D341Med (cell line): ENCODE results near the gene NOX3.

ENCODE experiments used
- DNase-seq: peaks from one replicate; pipeline ENCODE4 v3.0.0; 2012; ENCODE audit warnings: low spot score

The NOX3 gene

DNA sequence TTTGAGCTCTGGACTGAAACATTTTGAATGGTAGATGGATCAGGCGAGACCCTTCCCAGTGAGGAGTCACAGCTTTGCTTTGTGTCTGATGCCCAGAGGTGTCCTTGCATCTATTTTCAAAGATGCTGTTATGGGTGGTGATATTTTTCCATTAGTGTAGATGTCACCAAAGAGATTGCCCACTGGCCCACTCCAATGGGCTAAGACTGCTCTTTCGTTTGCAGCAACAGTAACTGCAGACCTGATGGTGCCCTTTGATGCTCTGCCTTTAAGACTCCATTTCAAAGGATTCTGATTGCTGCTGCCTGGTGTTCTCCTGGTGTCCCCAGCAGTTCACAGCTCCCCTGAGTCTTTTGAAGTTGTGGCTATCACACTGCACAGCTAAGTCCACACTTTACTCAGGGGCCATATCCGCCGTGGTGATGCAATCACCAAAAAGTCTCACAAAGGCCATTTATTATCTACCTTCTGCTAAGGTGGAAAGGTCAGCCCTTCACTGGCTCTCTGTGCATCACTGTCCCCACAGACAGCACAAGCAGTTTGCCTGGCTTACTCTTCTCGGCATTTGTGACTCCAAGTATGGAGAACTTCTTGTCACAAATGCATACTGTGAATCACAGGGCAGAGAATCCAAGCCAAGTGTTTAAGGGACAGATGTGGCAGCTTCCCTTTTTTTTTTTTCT lies 56.4 kb downstream of the NOX3 start:
- no peak for DNase-seq

DNA sequence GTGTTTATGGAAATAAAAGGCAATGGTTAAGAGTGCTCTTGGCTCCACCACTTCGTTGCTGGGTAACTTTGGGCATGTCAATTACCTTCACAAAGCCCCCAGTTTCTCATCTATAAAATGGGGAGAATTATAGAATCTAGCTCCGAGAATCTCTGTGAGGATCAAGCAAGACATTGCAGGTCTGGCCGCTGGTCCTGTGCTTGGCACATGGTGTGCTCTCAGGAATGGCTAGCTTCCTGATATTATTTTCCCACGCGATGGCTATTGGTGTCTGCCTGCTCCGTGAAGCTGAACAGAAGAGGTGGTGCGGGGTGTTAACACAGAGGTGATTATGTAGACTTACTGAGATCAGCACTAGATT lies 57.0 kb downstream of the NOX3 start:
- DNase-seq, result no peak

DNA sequence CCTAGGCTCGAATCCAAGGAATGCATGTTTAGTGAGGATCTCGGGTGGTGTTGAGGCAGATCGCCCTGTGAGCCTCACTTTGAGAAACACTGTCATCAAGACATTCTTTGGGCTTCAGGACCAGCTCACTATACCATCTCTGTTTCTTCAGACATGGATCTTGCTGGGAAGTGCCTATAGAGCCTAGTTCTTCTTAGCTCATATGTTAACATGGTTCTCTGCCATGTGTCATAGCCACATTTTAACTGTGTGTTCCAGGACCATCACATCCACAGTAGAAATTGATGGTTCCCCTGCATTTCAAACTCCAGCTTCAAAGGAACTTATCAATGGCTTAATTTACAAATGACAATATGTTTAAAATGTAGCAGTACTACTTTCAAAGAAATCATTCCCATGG lies 57.4 kb downstream of the NOX3 start:
- DNase-seq, result no peak

DNA sequence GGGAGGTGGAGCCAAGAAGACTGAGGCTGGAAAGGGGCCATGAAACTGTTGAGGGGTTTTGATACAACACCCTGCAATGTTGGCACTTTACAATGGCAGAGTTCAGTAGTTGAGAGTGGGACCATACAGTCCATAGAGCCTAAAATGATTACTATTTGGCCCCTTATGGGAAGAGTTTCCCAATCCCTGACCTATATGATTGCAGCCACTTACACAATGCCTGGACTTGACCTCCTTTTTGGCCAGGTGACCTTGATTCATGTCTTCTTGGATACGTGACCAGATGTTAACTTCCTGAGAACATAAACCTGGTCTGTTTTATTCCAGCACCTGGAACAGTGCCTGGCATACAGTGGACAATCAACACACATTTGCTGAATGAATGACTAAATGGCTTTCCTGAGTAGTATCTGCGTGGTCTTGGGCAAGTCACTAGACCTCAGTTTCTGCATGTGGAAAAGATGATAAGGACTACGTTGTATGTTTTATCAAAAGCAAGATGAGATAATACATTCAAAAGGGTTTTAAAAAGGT lies 58.4 kb downstream of the NOX3 start:
- DNase-seq, result no peak

DNA sequence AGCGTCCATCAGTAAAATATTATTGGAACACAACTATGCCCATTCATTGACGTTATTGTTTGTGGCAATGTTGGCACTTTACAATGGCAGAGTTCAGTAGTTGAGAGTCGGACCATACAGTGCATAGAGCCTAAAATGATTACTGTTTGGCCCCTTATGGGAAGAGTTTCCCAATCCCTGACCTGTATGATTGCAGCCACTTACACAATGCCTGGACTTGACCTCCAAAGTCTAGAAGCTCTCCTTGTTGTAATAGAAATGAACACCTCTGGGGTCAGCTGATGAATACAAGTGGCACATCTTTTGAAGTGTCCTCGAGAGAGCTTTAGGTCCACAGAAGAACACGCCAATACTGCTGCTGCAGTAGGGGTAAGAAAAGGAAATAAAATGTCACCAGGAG lies 59.0 kb downstream of the NOX3 start:
- no peak for DNase-seq

DNA sequence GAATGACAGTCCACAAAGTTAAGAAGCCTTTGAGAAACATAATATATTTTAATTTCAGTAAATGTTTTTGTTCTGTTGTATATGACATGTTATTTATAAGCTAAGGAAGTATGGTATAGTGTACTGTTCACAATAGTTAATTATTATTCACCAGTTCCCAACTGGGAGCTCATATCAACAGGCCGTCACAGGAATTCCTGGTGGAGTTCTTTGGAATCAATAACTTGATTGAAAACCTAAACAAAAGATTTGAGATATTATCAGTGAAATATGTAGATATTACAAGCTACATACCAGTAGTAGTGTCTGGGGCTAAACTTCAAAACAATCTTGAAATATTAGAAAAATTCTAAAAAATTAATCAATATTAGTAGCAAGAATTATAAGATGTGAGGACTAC lies 60.3 kb downstream of the NOX3 start:
- DNase-seq, result no peak

DNA sequence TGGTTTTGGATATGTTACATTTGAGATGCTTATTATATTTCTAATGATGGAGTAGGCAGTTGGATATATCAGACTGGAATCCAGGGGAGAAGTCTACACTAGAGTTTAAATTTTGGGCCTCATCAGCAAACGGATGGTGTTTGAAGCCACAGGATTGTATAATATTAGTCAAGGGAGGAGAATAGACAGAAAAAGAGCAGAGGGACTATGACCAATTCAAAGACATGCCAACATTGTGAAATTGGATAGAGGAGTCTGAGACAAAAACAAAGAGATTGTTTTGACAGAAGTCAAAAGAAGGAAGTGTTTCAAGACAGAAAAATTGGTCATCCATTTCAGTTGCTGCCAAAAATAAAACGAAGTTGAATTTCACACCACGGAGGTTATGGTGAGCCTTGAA lies 66.5 kb downstream of the NOX3 start:
- no peak for DNase-seq

DNA sequence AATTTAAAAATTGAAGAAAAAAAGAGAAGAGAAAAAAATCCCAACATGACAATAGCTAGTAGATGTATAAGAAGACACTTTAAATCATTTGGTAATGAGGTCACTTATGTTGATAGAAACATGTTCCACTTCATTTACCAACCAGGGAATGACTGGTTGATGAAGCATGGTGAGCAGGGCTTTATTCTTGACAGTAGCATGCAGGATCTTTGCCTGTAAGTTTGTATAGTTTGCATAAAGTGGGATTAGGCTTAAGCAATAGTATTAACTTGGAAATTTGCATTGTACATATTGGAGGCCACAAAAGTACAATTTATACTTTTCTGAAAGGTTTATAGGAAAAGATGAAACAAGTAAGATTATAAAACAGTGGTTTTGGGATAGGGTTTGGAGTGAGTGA lies 67.0 kb downstream of the NOX3 start:
- no peak for DNase-seq

DNA sequence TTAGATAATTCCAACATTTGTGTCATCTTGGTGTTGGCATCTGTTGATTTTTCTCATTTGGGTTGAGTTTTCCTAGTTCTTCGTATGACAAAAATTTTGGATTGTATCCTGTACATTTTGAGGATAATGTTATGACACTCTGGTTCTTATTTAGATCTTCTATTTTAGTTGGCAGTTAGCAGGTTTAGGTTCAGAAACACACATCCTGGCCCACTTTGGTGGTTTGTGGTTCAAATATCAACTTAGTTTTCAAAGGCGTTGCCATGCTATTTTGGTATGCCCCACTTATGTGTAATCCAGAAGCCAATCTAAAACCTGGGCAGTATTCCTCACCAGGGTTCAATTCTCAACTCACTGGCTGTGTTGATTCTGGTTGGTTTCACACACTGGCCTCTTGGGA lies 68.2 kb downstream of the NOX3 start:
- DNase-seq, result no peak

DNA sequence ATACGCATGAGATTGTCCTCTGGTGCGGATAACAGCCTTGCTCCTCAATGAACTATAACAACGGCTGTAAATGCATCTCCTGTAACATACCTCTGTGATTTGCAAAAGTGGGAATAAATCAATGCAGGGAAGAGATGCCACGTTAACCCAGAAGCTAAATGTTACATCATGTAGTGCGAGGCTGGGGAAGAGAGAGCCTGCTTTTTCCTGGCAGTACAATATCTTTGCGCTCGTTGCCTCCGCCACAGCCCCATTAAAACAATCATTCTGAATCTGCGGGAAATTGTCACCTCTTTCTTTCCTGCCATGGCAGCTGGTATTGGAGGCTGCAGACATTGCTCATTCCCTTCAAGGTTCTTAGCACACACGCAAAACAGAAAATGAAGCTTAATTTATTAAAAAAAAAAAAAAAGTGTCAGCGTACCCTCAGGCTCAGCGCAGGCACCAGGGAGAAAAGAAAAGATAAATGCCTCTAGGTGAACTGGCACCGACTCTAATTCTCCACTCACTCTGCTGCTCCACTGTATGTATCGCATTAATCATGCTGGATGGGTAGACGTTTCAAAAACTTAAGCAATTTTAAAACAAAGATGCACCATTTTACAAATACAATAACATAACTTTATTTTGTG lies 71.2 kb downstream of the NOX3 start:
- no peak for DNase-seq

DNA sequence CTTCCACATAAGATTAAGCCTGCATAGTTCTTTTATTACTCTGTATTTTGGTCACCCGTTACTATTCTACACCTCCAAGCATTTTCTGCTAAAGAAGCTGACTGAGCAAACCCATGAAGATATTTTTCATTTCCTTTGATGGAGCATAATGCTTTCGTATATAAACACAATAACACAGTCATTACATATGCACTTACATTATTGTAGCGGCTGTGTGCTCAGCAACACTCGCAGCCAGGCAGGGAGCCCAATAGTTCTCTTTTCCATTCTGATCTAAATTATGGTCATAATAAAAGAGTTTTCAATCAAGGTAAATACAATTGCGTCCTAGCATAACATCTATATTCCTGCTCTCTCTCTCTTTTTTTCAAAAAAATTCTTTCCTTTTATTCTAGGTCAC lies 71.7 kb downstream of the NOX3 start:
- no peak for DNase-seq

DNA sequence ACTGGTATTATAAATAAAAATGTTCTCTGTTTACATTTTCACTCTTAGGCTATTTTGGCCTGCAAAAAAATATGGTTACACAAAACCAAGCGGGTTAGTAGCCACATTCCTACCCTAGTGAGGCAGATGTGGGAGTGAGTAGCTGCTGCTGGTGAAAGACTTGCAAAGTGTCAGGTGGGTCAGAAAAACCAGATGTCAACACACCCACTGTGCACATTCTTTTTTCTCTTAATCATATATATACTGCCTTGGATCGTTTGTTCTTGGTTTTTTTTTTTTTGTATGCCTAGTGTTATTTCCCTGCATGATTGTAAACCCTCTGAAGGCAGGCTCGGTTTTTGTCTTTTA lies 73.3 kb downstream of the NOX3 start:
- DNase-seq, result no peak

DNA sequence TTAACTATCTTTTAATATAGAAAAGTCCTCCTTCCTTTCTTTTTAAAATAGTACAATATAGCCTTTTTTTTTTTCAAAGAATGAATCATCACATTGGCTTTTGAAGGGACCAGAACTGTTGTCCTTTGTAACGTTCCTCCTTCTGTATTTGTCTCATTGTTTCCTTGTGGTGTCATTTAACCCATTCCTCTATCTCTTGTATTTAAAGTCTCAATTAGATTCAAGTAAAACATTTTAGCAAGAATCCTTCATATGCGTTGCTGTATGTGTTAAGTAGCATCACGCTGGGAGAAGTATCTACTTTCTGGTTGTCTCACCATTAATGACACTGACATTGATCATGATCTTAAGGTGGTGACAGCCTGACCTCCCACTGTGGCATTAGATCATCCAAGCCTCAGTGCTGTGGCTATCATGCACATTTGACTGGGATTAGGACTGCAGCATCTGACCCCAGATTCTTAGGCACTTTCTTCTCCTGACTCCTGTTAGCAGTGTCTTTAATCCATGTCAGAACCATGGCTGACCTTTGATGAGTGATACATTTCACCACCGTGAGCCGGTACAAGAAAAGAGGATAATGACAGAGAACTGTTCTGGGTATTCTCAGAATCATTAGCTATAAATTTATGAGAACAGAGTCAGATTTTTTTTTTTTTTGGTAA lies 73.8 kb downstream of the NOX3 start:
- no peak for DNase-seq

DNA sequence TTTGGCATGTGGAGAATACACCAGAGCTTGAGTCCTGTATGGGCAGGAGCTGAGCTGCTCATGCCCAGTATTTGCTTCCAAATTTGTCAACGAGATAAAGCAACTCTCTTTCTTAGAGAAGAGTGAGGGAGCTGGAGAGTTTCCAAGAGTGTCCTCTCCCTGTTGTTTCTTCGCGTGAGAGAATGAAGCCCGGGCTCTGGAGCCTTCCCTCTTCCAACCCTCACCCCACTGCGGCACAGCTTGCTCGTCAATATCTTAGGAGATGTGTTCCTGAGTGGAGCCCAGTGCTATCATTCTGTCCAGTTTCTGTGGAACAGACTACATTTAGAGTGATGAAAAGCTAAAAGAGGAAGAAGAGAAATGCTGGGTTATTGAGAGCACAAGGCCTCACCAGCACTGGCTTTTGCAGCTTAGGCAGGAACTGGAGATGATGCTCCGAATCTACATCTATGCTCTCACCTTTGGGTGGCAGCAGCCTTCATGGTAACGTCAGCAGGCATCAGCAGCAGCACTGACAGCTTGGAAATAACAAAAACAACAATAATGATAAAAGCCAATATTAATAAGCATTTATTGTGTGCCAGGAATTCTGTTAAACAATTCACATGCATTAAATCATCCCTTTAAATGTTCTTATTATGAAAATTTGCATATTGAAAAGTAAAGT lies 74.8 kb downstream of the NOX3 start:
- no peak for DNase-seq

DNA sequence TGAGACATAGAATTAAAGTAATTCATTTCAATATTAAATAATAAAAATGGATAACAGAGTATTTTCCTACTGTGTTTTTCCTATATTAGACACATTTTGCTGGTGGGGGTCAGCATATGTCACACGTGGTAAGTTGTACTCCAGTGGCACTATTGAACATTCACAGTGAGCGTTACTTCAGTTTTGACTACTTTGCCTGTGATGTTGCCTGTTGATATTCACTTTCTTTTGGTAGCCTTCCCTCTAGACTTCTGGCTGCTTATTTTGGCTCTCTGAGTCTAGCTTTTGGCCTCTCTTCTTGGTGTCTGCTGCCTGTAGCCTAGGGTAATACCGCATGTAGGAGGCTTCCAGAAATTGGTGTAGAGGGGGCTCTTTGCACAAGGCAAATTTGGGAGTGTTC lies 76.9 kb downstream of the NOX3 start:
- DNase-seq, result no peak

DNA sequence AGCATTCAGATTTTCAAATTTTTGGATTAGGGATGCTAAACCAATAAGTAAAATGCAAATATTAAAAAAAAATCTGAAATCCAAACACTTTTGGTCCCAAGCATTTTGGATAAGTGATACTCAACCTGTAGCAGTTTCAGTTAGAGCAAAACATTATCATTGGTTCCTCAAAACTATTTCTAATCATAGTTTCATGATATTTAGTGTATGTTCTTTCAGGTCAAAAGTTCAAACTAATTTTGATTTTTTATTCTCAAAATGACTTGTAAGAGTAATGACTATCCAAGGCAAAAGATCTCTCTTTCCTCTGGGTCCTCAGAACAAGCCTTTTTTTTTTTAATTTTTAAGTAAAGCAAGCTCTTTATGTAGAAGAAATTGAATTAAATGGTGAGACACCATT lies 77.4 kb downstream of the NOX3 start:
- no peak for DNase-seq

DNA sequence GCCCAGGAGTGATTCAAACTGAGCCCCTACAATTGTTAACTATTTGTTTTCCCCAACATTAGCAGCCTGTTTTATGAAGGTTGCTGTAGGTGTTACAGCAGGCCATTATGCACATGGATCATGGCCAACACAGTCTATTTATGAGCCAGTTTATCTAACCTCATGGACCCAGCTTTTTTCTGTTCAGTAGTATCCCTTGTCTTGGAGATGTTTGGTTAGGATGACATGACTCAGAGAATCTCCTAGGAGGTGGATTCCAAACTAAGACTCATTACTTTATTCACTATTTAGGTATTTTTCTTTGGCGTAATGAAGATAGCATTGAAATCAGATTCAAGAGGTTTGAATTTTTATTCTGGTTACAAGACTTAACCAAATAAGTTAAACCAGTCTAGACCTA lies 78.6 kb downstream of the NOX3 start:
- no peak for DNase-seq

DNA sequence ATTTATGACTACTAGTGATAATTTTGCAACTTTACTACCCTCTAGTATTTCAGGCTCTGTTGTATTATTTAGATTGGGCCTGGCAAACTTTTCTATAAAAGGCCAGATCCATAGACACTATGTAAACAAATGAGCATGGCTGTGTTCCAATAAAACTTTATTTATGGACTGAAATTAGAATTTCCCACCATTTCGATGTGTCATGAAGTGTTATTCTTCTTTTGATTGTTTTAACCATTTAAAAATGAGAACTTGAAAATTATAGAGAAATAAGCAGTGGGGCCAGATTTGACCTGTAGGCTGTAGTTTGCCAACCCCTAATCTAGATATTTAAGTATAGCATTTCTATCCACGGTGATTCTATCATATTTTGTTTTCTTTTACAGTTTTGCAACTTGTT lies 79.8 kb downstream of the NOX3 start:
- DNase-seq, result no peak

DNA sequence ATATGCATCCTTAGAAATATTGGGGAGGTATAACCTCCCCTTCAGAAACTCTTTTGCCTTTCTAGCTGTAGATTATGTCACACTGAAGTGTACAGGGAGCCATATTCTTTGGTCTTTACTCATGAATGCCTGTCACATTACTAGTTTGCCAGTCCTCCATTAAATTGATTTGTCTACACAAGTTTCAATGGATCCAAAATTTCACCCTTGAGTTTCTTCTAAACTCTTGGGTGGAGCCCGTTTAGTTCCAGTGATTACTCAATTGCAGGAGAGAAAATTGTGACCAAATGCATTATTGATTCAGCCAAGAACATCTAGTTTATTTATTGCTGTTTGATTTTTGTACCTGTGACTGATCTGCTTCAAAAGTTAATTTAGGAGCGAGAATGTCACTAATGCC lies 81.0 kb downstream of the NOX3 start:
- no peak for DNase-seq

DNA sequence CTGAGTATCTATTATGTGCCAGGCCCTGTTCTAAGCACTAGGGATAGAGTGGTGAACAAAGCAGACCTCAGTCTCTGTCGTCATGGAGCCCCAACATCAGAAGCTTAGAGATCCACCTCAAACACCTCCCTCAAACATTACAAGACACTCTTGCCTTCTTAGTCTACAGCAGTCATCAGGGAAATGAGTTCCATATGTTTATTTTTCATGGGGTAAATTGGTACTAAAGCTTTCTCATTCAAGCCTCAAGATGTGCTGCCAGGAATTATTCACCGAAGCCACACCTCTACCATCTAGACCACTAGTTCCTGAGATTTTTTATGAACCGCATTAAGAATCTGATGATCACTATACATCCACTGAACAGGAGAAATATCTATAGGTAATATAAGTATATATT lies 82.4 kb downstream of the NOX3 start:
- no peak for DNase-seq

DNA sequence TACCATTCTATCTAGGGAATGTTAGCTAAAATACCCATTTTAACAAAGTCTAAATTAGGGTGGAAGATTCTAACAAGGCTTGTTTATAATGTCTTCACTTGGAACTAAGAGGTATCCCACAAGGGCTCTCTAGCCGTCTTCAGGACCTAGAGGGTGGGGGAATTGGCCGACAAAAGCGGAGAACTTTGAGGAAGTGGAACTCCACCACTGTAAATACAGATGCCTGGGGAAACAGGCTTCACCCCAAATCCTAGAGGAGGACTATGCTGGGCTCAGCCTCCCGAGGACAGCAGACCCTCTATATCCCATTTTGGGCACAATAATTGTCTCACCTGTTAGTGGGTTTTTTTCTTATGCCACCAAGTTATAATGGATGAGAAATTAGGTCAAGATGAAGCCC lies 83.4 kb downstream of the NOX3 start:
- DNase-seq, result no peak

DNA sequence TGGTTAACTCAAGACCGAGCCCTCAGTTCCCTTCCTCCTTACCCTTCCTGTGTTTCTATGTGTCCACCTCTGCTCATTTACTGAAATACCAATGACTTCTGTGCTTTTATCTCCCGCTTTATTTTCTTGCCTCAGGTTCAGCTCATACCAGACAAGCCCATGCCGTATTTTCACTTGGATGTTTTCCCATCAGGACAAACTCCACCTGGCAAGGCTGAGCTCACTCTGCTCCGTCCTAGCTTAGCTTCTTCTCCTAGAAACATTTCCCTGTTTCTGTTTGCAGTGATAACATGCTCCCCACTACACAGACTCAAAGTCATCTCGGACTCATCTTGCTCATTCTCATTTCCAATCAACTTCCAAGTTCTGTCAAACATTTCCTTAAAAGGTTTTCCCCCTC lies 84.4 kb downstream of the NOX3 start:
- no peak for DNase-seq

DNA sequence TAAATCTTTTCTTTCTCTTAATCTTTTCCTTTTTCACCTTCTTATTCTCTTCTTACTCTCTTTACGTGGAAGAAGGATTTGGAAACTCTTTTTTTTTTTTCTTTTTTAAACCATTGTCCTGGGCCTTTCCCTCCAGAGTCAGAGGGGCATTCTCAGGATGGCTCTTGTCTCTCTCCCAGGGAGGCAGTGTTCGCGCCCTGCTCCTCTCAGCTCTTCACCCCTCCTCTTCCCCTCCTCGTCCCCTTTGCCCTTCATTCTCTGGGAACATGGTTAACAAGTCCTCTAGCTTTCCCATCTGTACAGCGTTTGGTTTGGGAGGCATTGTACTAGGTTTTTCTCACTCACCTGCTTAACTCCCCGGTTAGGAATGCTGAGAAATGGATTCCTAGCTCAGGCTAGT lies 89.3 kb downstream of the NOX3 start:
- DNase-seq, result no peak
